ENCODE results near the gene SHISA9.

GRCh38 chr16:13012601-13013000 is 111.2 kb downstream of the SHISA9 start:
- TF ChIP-seq CTCF (IDR thresholded peaks at IDR 0.05; ENCODE audit: low read depth, low read length, missing input control) = no peak
- no peak for TF ChIP-seq TAF1 (conservative IDR thresholded peaks at IDR 0.05)
- TF ChIP-seq RAD21 (IDR thresholded peaks at IDR 0.05) = no peak
